Measurements from ENCODE around the gene C12orf42.

C12orf42 gene

DNA sequence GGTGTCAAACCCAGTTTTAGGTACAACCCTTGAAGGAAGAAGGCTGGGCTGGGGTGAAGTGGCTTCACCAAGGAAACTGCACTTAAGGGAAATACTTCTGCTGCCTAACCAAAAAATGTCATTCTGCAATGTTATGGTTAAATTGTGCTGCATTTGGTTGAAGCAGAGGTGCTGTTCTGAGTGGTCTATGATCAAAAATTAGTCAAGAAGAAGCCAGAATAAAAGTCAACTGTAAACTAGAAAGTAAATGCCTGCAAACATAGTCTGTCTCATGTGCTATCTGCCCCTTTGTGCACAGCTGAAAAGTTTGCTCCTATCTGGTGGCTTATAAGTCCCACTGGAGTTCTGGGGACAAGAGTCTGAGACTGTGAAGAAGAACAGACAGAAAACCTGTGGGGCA lies 158.8 kb downstream of the C12orf42 start:
- no peak for DNase-seq (ENCODE audit: low read depth)

DNA sequence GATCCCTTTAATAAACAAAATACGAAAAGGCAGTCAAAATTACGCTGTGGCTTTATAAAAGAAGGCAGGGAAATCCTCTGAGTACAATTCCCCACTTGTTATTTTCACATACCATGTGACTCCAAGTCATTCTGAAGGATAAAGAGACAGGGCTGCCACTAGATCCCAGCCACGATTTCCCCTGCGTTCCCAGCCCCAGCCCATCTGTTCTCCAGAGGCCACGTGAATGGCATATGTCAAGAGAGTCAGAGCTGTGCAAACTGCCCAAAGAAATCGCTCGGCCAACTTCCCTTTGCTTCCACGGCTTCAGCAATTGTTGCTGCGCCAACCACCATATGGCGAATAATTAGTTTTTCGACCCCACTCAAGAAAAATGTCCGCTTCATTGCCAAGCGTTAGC lies 161.3 kb downstream of the C12orf42 start:
- DNase-seq (ENCODE audit: low read depth): no peak

DNA sequence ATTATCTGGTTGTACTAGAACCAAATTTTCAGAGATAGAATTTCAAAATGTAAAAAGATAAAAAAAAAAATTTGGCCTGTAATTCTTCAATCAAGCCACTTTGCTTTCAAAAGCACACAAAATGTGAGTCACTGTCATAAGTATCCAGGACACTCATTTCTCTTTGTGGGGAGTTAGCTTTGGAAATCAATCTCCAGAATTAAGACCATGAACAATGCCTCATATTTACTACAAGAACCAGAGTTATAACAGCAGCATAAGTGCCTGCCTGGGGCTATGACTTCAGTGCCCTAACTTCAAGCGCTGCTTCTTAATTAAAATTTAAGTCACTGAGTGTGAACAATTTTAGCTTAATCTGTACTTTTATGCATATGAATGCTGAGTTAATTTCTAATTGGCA lies 162.1 kb downstream of the C12orf42 start:
- DNase-seq (ENCODE audit: low read depth): no peak

DNA sequence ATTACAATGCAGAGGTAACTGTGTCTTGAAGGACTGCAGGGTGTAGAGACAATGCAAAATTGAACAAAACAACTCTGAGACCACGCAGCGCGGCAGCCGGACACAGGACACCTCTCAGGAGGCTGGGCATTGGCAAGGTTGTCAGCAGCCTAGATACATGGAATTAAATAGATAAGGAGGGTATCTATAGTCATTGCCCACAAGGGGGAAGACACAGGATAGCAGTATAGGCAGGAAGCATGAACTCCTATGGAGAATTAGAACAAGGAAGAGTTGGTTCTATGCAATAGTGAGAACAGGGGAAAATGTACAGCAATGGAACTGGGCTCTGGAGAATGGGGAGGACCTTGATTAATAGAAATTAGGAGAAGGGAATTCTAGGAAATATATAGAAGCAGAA lies 164.1 kb downstream of the C12orf42 start:
- no peak for DNase-seq (ENCODE audit: low read depth)

DNA sequence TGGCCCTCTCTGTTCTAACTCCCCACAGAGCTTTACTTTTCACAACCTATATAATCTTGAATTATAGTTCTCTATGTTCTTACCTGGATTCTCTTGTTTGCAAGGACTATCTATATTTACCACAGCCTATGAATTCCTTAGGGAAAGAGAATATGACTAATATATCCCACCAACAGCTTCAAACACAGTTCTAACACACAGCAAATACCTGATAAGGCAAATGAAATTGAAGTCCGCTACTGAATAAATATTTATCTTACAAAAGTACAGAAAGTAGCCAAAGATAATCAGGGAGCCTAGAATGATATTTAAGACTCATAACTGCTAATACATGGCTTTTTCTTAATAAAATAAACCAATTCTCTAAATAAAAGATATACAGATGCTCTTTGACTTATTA lies 165.1 kb downstream of the C12orf42 start:
- DNase-seq (ENCODE audit: low read depth): no peak

DNA sequence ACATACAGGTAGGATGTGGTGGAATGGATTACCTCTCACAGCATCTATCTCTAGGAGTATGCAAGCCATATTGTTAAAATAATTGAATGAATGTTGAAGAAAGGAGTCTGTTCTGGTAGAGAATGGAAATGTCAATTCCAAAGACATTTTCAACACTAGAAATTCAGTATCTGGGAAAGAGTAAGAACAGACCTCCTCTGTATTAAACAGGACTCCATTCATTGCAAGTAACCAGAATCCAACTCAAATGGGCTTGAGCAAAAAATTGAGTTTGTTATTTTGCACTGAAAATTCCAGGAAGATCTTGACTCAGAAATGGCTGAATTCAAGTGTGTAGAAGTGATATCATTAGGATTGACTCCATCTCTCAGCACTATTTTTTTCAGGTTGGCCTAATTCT lies 168.1 kb downstream of the C12orf42 start:
- DNase-seq (ENCODE audit: low read depth): no peak

DNA sequence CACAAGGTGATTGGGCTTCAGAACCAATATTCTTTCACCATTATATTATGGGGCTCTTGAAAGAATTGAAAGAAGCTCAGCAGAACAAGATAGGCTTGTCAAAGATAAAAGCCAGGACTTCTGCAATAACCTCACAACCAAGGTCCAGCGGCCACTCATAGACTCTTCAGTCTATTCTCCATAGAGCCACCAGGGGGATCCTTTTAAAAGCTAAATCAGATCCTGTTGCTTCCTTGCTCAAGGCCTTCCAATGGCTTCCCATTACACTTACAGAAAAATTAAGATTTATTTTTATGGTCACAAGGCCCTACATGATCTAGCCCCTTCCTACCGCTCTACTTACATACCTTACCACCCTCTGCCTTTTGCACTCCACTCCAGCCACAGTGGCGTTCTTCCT lies 169.6 kb downstream of the C12orf42 start:
- no peak for DNase-seq (ENCODE audit: low read depth)

DNA sequence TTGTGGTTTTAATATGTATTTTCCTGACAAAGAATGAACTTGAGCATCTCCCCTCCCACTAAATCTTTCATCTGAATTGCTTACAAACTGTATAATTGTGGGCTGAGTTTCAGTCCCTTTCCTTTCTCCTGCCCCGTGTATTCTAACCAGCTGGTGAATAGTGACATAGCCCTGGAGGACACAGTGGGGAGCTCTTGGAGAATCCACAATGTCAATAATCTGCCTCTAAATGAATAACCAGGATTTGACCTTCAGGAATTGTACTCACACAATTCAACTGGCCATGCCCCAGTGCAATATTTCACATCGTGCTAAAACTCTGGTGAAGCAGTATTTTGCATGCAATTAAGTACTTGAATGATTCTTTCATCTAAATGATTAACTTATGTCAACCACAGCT lies 177.2 kb downstream of the C12orf42 start:
- no peak for DNase-seq (ENCODE audit: low read depth)

DNA sequence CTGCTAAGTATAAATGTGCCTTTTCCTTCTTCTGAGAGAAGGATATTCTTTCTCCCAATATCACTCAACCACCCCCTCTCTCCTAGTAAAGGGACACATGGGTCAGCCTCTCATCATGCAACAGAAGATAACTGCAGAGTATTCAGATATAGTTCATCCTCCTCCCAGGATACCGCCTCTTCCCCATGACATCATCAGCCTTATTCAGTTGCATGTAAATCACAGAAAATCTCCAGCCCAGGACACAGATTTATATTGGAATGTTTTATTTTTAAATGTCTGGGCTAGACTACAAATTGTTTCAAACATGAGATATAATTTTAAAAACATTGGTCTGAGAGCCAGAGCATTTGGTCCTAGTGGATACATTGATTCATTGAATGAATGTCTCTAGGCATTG lies 178.5 kb downstream of the C12orf42 start:
- DNase-seq (ENCODE audit: low read depth): no peak

DNA sequence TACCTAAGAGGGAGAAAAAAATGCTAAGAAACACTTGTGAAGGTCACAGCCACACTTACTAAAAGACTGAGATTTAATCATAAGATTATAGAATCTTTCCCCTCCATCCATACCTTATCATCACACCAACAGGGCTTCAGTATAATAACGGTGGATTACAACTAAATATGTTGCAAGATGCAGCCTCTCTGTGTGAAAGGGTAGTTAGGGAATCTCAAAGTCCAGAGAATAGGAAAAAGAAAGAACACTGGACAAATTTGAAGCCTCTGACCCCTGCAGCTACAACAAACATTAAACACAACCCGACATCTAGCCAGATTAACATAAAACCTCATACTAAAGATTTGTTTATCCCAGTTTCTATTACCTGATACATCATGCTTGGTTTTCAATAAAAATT lies 181.0 kb downstream of the C12orf42 start:
- DNase-seq (ENCODE audit: low read depth): no peak

DNA sequence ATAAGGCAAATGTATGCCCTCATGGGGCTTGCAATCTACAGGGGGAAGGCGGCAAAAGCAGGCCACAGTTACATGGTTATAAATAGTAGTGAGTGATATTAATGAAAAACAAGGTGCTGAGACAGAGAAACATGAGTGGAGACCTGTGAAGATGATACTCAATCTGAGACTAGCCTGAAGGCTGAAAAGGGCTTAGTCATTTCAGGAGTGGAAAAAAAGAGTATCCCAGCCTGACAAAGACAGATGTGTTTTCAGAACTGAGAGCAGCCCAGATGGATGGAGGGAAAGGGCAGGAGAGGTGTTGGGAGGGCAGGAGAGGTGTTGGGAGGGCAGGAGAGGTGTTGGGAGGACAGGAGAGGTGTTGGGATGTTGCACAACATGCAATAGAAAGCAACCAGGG lies 181.9 kb downstream of the C12orf42 start:
- no peak for DNase-seq (ENCODE audit: low read depth)

DNA sequence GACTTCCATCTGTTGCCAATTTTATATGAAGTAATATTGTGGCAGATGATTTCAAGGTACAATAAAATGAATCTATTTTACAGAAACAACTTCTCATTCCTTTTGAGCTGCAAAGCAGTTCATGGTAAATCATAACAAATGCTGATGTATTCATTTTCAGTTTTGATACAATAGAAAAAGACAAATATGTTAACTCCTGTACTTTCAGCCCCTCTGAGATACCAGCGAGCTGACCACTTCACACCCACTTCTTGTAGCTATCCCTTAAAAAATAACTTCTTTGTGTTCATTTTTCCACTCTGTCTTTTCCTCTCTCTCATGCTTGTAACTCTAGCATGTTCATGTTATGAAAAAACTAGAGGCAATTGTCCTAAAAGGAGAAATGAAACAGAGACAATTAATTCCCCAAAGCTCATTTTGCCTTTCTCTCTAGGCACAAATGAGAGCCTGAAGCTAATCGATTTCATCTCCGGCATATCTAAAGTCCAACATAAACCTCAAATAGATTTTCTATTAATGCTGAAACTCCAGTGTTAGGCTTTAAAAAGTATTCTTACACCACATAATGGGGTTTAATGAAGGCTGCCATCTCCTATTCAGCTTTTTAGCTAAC lies 182.9 kb downstream of the C12orf42 start:
- DNase-seq (ENCODE audit: low read depth): no peak

DNA sequence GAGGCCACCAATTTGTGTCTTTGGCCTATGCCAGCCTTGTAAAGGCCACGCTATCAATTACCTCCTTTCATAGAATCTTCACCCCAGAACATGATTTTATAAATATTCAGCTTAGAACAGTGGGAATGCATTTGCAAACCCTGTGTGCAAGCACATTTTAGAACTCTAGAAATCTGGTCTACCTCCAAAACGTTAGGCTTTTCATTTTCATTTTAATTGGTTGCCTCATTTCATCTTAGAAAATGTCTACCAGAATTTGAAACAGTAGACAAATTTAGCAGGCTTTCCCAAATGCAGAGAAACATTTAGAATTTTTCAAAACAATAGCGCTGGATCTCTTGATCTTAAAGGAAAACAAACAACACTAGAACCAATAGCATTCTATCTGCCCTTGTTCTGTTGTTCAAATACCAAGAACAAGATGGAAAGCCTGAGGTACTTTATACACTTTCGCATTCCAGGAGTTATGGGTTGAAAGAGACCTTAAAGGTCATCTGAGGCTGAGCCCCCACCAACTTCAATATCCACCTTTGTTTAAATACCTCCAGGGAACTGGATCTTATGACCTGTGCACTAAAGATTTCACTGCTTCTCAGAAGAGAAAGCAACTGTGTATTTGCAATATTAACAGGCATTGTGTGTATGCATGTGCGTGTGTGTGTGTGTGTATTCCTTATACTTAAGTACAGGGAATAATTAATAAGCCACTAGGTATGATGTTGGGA lies 185.1 kb downstream of the C12orf42 start:
- no peak for DNase-seq (ENCODE audit: low read depth)

DNA sequence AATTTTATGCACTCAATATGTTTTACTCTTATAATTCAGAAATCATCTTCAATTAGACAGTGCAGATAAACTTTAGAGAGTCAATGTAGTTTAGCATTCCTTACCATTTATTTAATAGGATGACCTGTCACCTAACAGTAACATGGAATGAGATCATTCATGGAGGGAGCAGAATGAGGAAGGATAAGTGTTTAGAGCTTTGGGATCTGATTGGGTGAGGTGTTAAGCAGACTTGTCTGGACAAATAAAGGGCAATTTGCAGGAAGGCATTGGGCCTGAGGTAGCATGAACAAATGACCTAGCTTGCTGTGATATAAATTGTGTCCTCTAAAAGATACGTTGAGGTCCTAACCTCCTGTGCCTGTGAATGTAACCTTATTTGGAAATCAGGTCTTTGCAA lies 187.4 kb downstream of the C12orf42 start:
- no peak for DNase-seq (ENCODE audit: low read depth)

DNA sequence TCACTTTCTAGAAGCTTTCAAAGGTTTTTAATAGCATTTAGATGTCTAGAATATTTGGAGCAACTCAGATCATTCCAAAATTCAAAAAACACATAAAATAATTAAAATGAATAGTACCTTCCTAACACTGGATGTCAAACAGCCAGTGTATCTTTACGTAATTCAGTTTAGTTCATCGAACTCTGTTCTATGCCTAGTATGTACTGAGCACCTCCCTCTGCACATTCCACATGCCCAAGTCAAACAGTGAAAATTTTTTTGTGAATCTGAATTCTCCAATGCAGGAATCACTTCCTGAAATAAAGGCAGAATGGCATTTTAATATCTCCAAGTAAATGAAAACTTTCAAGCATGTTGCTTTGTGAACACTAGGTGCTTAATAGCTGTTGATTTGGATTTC lies 192.3 kb downstream of the C12orf42 start:
- no peak for DNase-seq (ENCODE audit: low read depth)

DNA sequence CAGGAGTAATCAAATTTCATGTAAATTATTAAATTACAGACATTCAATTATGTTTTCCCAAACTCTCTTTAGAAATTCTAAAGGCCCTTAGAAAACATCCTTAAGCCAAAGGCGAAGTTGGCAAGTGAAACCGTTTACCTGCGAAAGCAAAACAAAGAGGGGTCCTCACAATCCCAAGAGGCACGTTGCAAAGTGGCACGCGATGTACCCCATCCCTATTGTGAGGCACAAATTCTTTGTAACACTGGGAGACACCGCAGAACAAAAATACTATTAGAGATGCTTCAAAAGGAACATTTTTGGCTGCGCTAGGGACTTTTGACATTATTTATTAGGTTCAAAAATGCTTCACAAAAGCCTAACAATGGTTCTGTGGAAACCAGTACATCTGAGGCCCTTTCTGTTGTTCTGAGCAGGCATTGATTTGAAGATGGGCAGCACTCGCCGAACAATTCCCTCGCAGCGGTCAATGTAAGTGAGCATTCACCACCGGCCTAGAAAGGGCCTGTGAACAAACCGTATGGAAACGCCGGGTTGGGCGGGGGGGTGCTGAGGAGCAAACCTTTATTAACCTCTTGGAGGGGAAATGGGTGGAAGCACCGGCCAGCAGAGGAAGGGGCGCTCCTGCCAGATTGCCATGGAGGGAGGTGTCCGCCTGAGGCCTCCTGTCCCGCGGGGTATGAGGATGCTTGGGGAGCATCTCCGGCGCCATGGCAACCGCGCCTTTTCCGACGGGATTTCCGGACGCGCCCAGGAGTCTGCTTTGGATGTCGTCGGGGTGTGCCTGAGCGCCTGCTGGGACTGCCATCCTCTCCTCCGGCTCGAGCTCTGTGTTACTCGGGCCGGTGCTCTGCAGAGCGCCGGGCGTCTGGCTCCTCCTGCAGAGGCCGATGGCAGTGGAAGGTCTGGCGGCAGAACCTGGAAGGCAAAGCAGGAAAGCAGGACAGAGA lies 193.9 kb downstream of the C12orf42 start:
- DNase-seq (ENCODE audit: low read depth): no peak

DNA sequence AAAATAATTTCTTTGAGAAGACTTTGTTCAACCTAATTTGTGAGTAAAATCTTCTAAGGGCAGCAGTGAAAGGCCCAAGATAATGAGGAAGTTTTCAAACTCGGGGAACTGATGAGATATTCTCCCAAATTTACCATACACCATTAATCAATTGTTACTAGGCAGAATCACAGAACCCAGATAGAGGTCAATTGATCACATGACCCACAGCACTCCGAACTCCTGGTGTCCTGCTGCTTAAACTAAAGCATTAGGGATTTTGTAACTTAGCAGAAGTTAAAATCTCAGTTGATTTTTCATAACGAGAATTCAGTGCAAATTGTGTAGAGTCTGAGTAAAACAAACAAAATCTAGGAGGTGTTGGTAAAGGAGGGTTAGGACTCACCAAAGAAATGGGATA lies 207.8 kb downstream of the C12orf42 start:
- no peak for DNase-seq (ENCODE audit: low read depth)

DNA sequence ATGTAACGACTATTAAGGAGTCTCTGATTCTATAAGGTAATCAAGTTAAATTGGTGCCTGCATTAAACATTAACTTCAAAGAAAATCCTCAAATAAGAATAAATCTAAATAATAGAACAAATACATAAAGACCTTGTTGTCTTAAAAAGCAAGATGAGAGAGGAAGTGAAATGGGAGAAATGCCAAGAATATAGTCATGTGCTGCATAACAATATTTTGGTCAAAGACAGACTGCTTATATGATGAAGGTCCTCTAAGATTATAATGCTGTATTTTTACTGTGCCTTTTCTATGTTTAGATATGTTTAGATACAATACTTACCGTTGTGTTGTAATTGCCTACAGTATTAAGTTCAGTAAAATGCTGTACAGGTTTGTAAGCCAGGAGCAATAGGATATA lies 213.6 kb downstream of the C12orf42 start:
- DNase-seq (ENCODE audit: low read depth): no peak

DNA sequence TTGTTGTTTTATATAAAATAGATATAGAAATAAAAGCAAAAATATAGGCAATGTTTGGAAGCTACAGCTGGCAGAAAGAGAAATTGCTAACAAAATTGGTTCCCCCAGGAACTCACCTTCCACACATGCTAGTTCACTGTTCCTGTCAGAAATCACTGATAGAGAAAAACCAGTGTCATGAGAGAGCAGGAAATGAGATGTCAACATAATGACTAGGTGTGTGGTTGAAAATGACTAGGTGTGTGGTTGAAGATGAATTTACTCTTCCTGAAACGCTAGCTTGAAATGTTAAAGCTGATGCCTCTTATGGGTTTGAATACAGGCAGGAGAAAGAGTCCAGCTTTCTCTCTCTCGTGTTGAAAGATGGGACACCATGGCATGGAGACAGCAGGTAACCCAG lies 216.3 kb downstream of the C12orf42 start:
- DNase-seq (ENCODE audit: low read depth): no peak

DNA sequence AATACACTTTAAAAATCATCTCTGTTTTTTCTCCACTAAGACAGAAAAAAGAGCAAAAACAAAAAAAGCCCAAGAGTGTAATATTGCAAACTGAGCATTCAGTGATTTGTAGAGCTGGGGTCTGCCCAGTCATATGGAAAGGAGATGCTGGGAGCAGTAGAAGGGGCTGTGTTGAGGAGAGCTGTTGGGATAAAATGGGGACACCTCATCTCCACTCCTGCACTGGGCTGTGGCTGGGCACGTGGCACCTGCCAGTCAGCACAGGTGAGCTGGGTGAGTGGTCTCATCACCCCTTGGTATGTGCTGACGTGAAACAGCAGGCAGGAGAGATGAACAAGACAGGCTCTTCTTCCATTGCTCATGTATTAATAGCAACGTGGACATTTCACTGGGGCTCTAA lies 217.4 kb downstream of the C12orf42 start:
- DNase-seq (ENCODE audit: low read depth): no peak

DNA sequence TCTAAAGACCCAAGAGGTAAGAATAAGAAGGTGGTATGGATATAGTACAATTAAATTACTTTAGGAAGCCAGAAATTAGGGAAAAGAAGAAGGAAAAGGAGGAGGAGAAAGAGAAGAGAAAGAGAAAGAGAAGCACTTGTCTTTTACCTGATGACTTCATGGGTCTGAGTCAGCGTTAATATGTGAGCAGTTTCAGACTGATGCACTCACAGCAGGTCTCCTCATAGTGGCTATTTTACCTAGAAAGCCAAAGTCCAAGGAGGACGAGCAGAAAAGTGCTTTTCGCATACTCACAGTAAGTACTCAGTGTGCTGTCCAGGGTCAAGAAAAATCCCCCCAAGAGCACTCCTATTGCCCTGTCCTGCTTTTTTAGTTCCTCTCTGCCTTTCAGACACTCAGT lies 222.1 kb downstream of the C12orf42 start:
- no peak for DNase-seq (ENCODE audit: low read depth)

DNA sequence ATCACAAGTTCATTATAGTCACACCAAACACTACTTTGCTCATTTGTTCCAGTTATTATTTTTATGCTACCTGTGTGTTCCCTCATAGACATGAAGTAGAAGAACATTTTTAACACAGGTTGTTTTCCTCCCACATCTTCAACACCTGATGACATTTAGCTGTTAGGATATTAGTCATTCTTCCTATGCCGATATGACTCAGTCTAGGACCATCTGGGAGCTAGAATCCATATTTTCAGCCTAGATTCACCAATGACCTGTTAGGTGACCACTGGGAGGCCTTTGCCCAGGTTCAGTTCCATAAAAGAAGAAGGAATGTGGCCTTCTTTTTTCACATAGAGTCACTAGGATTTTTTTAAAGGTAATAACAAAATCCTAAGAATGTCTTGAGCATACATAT lies 222.8 kb downstream of the C12orf42 start:
- no peak for DNase-seq (ENCODE audit: low read depth)

DNA sequence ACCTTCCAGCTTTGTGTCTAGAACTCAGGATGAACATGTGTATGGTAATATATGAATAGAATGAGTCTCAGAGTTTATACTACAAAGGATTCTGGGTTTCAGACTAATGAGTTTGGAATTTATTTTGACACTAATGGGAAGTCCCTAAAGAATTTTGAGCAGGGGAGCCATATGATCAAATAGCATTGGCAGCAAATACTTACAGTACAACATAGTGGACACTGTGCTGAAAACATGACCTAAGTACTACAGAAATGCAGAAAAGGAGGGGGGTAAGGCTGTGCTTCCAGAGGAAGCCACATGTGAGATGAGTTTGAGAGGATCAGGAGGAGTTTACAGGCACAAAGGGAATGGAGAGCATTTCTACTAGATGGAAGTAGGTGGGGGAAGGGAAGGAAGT lies 225.8 kb downstream of the C12orf42 start:
- no peak for DNase-seq (ENCODE audit: low read depth)

Data from GM04504 (cell line).